Stimulated activated CD4-positive, alpha-beta T cell treated with anti-CD3 and anti-CD28 coated beads, Interleukin-2, amount 100 ng/mL, for 48 hours (primary cell): ENCODE data around the gene PLEKHO2.

Source experiments
- DNase-seq, 2 donors: peaks; one replicate each; pipeline ENCODE4 v3.0.0-alpha.2; 2020

Gene PLEKHO2

GRCh38 chr15:64828985-64829384 is 12.7 kb upstream of the PLEKHO2 start:
- no peak for DNase-seq

- no peak for DNase-seq
Measured at GRCh38 chr15:64833690-64834089, 8.0 kb upstream of the PLEKHO2 start.

GRCh38 chr15:64836023-64836536 is 5.6 kb upstream of the PLEKHO2 start:
- no peak for DNase-seq

- no peak for DNase-seq
Measured at GRCh38 chr15:64837502-64837901, 4.2 kb upstream of the PLEKHO2 start.

- DNase-seq: no peak
Measured at GRCh38 chr15:64841060-64841343, 713 bp upstream of the PLEKHO2 start.

GRCh38 chr15:64842096-64842939 is 603 bp downstream of the PLEKHO2 start:
- DNase-seq: no peak

GRCh38 chr15:64842986-64843561 is 1.4 kb downstream of the PLEKHO2 start:
- no peak for DNase-seq

GRCh38 chr15:64843991-64844390 is 2.3 kb downstream of the PLEKHO2 start:
- no peak for DNase-seq

- no peak for DNase-seq
Measured at GRCh38 chr15:64844576-64845145, 2.9 kb downstream of the PLEKHO2 start.

GRCh38 chr15:64845183-64845611 is 3.5 kb downstream of the PLEKHO2 start:
- no peak for DNase-seq

GRCh38 chr15:64845831-64846595 is 4.3 kb downstream of the PLEKHO2 start:
- DNase-seq: no peak

GRCh38 chr15:64847016-64847415 is 5.3 kb downstream of the PLEKHO2 start:
- no peak for DNase-seq

- DNase-seq: no peak
Measured at GRCh38 chr15:64847448-64847847, 5.7 kb downstream of the PLEKHO2 start.

GRCh38 chr15:64847876-64848716 is 6.4 kb downstream of the PLEKHO2 start:
- no peak for DNase-seq

GRCh38 chr15:64850778-64851502 is 9.2 kb downstream of the PLEKHO2 start:
- DNase-seq: no peak

- DNase-seq: no peak
Measured at GRCh38 chr15:64851503-64851840, 9.8 kb downstream of the PLEKHO2 start.

GRCh38 chr15:64854041-64854440 is 12.3 kb downstream of the PLEKHO2 start:
- no peak for DNase-seq

- DNase-seq: no peak
Measured at GRCh38 chr15:64854526-64854925, 12.8 kb downstream of the PLEKHO2 start.

- DNase-seq: no peak
Measured at GRCh38 chr15:64855205-64855975, 13.7 kb downstream of the PLEKHO2 start.

GRCh38 chr15:64856429-64857145 is 14.9 kb downstream of the PLEKHO2 start:
- DNase-seq: no peak
